Memory B cell (primary cell): Measurements from ENCODE around the gene TPGS1.
A peak's percentile ranks its signal among the peaks of the same experiment; 100 is the strongest.

Source experiments
- ATAC-seq: fragments of 150-1000 bp; cut with Tn5 transposase; 2 replicates; pipeline ENCODE4 v1.10.0; 2021; ENCODE audit warnings: low read depth, mild to moderate bottlenecking, moderate library complexity
- DNase-seq, 2 donors: peaks; one replicate each; pipeline ENCODE4 v3.0.0; 2022; ENCODE audit warnings: low spot score in 2 of 2
- H3K27ac Mint-ChIP-seq: one replicate; pipeline ENCODE4 v1.8.0; 2022; ENCODE audit warnings: mild to moderate bottlenecking, moderate library complexity, mixed read lengths
- H3K27me3 Mint-ChIP-seq: one replicate; pipeline ENCODE4 v1.8.0; 2022; ENCODE audit warnings: mixed read lengths
- H3K36me3 Mint-ChIP-seq: one replicate; pipeline ENCODE4 v1.8.0; 2022; ENCODE audit warnings: mild to moderate bottlenecking, mixed read lengths
- H3K4me1 Mint-ChIP-seq: one replicate; pipeline ENCODE4 v1.8.0; 2022; ENCODE audit warnings: mixed read lengths
- H3K4me3 Mint-ChIP-seq: one replicate; pipeline ENCODE4 v1.8.0; 2022; ENCODE audit warnings: mild to moderate bottlenecking, moderate library complexity, mixed read lengths
- H3K9me3 Mint-ChIP-seq: one replicate; pipeline ENCODE4 v1.8.0; 2022; ENCODE audit warnings: mixed read lengths

TPGS1 gene, protein sequence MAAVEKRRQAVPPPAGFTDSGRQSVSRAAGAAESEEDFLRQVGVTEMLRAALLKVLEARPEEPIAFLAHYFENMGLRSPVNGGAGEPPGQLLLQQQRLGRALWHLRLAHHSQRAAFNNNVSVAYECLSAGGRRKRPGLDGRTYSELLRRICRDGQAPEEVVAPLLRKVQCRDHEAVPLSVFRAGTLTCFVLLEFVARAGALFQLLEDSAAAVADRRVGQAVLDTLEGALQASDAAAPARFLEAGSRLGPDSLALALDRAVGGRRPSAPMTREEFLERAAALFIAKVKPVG

DNA sequence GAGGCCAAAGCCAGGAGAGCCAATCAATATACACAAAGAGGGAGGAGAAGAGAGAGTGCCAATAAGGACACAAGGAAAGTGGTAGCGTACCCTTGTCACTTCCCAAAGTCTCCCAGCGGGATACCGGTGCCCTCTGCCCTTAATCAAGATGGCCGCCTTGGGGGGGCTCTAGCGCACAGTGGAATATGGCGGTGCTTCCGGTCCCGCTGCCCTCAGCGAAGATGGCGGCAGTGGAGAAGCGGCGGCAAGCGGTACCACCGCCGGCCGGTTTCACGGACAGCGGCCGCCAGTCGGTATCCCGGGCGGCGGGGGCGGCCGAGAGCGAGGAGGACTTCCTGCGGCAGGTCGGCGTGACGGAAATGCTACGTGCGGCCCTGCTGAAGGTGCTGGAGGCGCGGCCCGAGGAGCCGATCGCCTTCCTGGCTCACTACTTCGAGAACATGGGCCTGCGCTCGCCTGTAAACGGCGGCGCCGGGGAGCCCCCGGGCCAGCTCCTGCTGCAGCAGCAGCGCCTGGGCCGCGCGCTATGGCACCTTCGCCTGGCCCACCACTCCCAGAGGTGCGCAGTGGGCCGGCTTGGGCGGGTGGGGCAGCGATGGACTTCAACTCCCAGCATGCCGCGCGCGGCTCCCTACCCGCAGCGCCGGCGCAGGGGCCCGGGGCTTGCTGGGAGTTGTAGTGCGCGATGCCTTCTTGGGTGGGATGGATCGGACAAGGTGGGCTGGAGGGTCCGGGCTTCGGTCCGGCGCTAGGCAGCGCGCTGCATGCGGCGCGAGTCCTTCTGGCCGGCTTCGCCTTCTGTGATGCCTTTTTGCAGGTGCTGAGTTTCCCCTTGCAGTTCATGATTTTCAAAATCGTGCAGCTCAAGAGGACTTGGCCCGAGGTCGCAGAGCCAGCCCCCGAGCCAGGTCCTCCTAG is at the start of gene TPGS1:
TSS of gene TPGS1 (plus strand) at position 212 of the 918 bp plus-strand sequence. CDS start at position 222, 10 bp downstream.
- peaks cover 18% of the 10 kb centered on the region for H3K4me1 Mint-ChIP-seq
- peak; percentile 61 for ATAC-seq
- H3K4me3 Mint-ChIP-seq, result peak within 1 kb of the TSS; percentile 99
- no peaks in the 10 kb centered on the region for H3K9me3 Mint-ChIP-seq
- H3K36me3 Mint-ChIP-seq, result no peaks in the 10 kb centered on the region
- DNase-seq, result peak in 1 of 2 donors; percentile 88
- peak within 1 kb of the TSS; percentile 97 for H3K27ac Mint-ChIP-seq
- H3K27me3 Mint-ChIP-seq, result no peaks in the 10 kb centered on the region

DNA sequence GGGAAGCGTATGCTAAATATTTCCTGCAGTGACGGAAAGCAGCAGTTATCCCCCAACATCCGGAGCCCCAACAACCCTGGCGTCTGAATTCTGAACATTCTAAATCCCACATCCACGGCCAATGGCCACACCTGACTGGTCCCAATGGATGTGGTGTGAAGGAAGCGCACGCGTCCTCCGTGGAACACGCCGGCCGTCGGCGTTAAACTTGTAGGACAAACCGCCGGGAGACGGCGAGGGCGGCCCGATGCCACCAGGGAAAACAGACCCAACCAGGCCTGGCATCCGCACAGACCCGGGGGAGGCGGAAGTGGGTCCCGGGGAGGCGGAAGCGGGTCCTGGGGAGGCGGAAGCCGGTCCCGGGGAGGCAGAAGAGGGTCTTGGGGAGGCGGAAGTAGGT is 49.7 kb upstream of the TPGS1 start:
- H3K27me3 Mint-ChIP-seq, result peaks cover 13% of the 10 kb centered on the region
- ATAC-seq (no peak), DNase-seq (no peak)
- no peak overlapping the region for H3K27ac Mint-ChIP-seq
- H3K4me3 Mint-ChIP-seq, result no peak overlapping the region
- H3K4me1 Mint-ChIP-seq, result peaks cover 3% of the 10 kb centered on the region
- peaks cover 3% of the 10 kb centered on the region for H3K9me3 Mint-ChIP-seq
- no peaks in the 10 kb centered on the region for H3K36me3 Mint-ChIP-seq

DNA sequence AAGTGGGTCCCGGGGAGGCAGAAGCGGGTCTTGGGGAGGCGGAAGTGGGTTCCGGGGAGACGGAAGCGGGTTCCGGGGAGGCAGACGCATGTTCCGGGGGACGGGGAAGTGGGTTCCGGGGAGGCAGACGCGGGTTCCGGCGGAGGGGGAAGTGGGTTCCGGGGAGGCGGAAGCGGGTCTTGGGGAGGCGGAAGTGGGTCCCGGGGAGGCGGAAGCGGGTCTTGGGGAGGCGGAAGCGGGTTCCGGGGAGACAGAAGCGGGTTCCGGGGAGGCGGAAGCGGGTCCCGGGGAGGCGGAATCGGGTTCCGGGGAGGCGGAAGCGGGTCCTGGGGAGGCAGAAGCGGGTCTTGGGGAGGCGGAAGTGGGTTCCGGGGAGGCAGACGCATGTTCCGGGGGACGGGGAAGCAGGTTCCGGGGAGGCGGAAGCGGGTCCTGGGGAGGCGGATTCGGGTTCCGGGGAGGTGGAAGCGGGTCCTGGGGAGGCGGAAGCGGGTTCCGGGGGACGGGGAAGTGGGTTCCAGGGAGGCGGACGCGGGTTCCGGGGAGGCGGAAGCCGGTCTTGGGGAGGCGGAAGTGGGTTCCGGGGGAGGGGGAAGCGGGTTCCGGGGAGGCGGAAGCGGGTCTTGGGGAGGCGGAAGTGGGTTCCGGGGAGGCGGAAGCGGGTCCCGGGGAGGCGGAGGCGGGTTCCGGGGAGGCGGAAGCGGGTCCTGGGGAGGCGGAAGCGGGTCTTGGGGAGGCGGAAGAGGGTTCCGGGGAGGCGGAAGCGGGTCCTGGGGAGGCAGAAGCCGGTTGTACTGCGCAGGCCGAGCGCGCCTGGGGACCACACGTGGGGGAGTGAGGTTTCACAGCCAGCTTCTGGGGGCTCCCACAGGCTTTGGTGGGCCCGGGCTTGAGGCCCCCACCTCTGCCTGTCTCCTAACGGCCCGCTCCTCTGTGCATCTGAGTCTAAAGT is 48.9 kb upstream of the TPGS1 start:
- DNase-seq (no peak), ATAC-seq (no peak)
- peaks cover 15% of the 10 kb centered on the region for H3K27me3 Mint-ChIP-seq
- peaks cover 3% of the 10 kb centered on the region for H3K4me1 Mint-ChIP-seq
- H3K27ac Mint-ChIP-seq, result no peak overlapping the region
- H3K9me3 Mint-ChIP-seq, result peaks cover 3% of the 10 kb centered on the region
- no peaks in the 10 kb centered on the region for H3K36me3 Mint-ChIP-seq
- no peak overlapping the region for H3K4me3 Mint-ChIP-seq

DNA sequence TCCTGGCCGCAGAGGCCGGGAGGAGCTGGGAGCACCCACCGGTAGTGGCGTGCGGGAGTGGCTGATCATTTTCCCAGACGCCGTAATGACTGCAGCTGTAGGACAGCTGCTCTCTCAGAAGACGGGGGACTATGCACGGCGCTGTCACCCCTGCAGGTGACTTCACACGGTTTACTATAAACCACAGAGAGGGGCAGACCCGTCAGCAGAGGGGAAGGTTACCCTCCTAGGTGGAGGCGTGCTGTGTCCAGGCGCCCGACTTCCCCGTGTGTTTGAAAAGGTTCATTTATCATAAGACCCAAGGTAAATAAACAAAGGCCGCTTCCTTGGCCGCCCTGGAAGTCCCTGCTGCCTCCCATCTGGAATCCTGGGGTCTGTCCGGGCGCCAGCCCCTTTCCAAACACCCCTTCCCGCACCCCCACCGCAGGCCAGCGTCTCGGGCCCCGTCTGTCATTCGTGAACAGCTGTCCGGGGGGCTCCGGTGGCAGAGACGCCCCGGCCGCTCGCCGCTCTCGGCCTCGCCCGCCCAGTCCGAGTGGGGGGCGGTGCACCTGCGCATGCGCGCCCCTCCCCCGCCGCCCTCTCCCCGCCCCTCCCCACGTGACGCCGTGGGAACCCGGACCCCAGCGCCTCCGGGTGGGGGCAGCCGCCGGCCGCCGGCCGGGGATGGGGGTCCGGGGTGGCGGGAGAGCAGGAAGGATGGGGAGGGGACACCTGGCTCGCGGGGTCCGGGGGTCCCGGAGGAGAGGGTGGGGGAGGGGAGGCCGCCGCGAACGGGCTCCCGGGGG is 47.4 kb upstream of the TPGS1 start:
- no peak overlapping the region for H3K27ac Mint-ChIP-seq
- peak; percentile 31 for ATAC-seq

DNA sequence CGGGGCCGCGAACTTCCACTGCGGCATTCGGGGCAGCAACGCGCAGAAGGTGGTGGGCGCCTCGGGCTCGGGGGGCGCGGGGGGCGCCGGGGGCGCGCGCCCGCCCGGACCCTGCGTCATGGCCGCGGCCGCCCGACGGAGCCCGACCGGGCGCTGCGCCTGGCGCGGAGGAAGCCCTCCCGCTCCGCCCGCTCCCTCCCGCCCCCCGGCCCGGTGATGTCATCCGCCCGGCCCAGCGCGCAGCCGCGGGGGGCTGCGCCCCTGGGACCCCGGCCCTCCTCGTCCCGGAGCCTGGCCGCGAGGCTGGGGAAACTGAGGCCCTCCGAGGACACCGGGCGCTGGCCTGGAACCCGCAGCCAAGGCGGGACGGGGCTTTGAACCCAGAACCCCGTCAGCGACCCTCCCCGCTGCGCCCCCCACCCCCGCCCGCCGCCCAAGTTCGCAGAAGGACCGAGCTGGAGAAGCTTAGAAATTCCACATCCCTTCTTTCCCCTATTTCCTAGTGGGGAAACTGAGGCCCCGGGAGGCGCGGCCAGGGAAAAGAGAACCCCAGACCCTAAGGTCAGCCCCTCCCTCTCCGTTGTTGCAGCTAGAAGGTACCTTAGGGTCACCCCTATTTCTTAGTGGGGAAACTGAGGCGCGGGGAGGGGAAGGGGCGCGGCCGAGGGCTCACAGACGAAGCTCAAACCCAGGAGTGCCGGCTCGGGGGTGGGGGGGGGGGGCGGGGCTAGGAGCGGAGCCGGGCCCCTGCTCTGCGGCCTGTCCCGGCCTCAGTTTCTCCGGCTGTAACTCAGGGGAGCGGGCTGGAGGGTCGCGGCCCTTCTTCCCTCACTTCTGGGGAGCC is 46.2 kb upstream of the TPGS1 start, which contains the start of gene SHC2:
TSS of gene SHC2 (minus strand) at position 157 of the 844 bp plus-strand sequence. CDS start at position 120, 37 bp downstream.
- peak within 1 kb of the TSS; percentile 50 for H3K4me3 Mint-ChIP-seq

More for the DNA sequence above, 47.4 kb upstream of the TPGS1 start:
- peaks cover 7% of the 10 kb centered on the region for H3K9me3 Mint-ChIP-seq
- peaks cover 3% of the 10 kb centered on the region for H3K36me3 Mint-ChIP-seq
- peaks cover 3% of the 10 kb centered on the region for H3K4me1 Mint-ChIP-seq
- H3K4me3 Mint-ChIP-seq, result peak overlapping the region; percentile 17
- H3K27me3 Mint-ChIP-seq, result peaks cover 17% of the 10 kb centered on the region
- peak in 1 of 2 donors; percentile 33 for DNase-seq

DNA sequence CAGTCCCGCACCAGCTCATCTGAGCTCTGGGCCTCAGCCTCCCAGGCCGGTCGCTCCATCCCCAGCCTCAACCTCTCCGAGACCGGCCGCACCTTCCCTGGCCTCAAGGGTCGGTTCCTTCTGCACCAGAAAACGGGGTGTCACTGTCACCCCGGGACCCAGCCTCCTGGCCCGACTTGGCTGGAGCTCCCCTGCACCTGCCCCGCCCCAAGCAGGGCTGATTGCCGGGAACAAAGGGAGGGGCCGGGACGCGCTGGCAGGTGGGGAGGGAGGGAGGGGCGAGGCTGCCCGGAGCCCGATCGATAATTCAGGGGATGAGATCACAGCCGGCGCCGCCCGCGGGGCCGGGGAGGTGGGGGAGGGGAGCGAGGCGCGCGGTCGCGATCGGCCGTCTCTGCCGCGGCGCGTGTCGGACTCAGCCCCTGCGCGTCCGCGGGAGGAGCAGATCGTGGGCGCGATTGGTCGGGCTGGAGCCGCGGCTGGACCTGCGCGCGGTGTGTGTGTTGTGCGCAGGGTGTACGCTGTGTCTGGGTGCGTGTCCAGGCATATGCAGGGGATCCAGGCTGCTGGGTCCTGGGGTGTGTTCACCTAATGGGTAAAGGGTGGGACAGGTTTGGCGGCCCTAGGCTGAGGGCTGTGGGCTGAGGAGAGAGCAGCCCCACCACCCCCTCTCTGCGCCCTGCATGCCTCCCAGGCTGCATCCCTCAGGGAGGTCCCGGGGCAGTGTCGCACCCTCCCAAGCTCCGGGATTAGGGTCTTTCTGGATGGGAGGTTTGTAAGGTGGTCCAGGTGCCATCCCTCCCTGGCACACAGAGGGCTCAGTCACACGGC is 45.4 kb upstream of the TPGS1 start:
- H3K27ac Mint-ChIP-seq, result no peak overlapping the region
- no peak for DNase-seq
- peaks cover 16% of the 10 kb centered on the region for H3K9me3 Mint-ChIP-seq
- peak overlapping the region; percentile 50 for H3K4me3 Mint-ChIP-seq
- peaks cover 3% of the 10 kb centered on the region for H3K4me1 Mint-ChIP-seq
- ATAC-seq, result no peak
- H3K36me3 Mint-ChIP-seq, result peaks cover 3% of the 10 kb centered on the region
- peaks cover 14% of the 10 kb centered on the region for H3K27me3 Mint-ChIP-seq

More for the DNA sequence above, 46.2 kb upstream of the TPGS1 start, which contains the start of gene SHC2:
- Mint-ChIP-seq H3K9me3 (peaks cover 13% of the 10 kb centered on the region), H3K27me3 (peaks cover 17% of the 10 kb centered on the region), H3K4me1 (peaks cover 3% of the 10 kb centered on the region), H3K36me3 (peaks cover 3% of the 10 kb centered on the region), H3K27ac (no peak within 1 kb of the TSS)
- no peak for ATAC-seq
- DNase-seq, result no peak

DNA sequence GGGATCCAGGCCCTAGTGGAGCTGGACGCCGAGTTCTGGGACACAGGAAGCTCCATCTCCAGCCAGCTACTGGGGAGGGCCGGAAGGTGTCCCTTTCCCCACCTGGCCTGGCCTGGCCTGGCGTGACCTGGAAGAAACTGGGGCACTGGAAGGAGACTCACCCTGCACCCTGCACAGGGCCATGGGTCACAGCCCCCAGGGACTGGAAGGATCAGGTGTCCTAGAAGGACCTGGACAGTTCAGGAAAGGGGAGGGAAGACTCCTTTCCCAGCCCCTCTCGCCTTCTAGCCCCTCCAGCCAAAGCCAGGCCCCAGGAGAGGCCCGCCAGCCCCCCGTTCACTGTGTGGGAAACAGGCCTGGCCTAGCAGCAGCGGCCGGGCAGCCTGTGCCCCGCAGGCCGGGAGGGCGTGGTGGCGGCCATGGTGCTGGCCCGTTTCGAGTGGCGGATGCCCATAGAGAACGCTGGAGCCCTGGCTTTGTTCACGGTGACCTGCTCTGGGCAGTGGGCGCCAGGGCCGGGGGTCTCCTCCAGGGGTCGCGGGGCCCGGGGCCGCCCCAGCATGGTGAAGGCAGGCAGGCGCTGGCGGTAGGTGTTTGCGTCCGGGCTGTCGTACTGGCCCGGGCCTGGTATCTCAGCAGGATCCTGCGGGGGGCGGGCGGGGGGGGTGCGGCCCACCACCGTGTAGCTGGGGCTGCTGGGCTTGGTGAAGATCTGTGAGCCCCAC is 43.7 kb upstream of the TPGS1 start:
- Mint-ChIP-seq H3K4me3 (no peak overlapping the region), H3K9me3 (peaks cover 13% of the 10 kb centered on the region), H3K27me3 (peaks cover 10% of the 10 kb centered on the region), H3K4me1 (peaks cover 3% of the 10 kb centered on the region), H3K27ac (no peak overlapping the region), H3K36me3 (peaks cover 3% of the 10 kb centered on the region)
- no peak for DNase-seq
- ATAC-seq, result no peak

DNA sequence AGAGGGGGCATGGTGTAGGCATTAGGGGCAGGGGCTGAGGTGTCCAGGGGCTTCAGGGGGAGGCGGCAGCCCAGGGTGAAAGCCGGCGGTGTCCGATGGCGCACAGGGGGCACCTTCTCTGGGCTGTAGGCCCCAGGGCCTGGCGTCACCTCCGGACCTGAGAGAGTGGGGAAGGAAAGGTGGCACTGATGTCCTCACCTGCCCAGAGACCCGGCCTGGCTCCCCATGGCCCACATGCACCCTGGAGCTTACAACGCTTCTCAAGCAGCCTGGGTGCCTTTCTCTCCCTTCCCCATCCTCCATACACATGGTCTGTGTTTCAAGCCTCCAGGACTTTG is 43.1 kb upstream of the TPGS1 start:
- H3K9me3 Mint-ChIP-seq, result peaks cover 13% of the 10 kb centered on the region
- H3K36me3 Mint-ChIP-seq, result peaks cover 3% of the 10 kb centered on the region
- no peak for DNase-seq
- no peak overlapping the region for H3K4me3 Mint-ChIP-seq
- H3K27me3 Mint-ChIP-seq, result peaks cover 10% of the 10 kb centered on the region
- ATAC-seq, result no peak
- no peak overlapping the region for H3K27ac Mint-ChIP-seq
- H3K4me1 Mint-ChIP-seq, result peaks cover 3% of the 10 kb centered on the region

DNA sequence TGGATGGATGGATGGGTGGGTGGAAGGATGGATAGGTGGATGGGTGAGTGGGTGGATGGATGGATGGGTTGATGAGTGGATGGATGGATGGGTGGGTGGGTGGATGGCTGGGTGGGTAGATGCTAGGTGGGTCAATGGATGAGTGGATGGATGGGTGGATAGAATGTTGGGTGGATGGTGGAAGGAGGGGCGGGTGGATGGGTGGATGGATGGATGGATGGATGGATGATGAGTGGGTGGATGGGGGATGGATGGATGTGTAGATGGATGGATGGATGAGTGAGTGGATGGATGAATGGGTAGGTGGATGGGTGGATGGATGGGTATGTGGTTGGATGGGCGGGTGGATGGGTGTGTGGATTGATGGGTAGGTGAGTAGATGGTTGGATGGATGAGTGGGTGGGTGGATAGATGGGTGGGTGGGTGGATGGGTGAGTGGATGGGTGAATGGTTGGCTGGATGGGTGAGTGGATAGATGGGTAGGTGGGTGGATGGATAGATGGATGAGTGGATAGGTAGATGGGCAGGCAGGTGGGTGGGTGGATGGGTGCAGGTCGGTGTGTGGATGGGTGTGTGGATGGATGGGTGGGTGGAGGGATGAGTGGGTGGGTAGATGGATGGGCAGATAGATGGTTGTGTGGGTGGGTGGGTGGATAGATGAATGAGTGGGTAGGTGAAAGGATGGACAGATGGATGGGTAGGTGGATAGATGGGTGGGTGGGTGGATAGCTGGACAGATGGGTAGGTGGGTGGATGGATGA is 42.1 kb upstream of the TPGS1 start:
- no peak for DNase-seq
- Mint-ChIP-seq H3K36me3 (peaks cover 3% of the 10 kb centered on the region), H3K27me3 (peaks cover 10% of the 10 kb centered on the region), H3K27ac (no peak overlapping the region), H3K9me3 (peaks cover 16% of the 10 kb centered on the region), H3K4me1 (peaks cover 3% of the 10 kb centered on the region), H3K4me3 (no peak overlapping the region)
- ATAC-seq, result no peak

DNA sequence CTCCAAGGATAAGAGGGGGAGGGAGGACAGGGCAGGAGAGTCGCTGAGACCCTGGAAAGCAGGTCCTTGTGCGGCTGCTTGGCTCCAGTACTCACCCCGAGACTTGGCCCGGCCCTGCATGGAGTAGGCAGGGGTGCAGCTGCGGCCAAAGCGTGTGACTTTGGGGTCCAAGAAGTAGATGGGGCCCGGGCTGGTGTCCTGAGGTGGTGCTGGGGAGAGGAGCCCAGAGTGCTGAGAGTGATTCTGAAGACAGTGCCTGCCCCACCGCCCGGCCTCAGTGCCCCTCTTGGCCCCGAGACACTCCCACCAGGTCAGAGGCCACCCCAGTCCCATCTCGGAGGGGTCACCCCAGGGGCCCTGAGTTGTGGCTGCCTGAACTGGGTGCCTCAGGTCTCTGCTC is 39.7 kb upstream of the TPGS1 start:
- Mint-ChIP-seq H3K9me3 (peaks cover 16% of the 10 kb centered on the region), H3K4me3 (no peak overlapping the region), H3K4me1 (no peaks in the 10 kb centered on the region), H3K27me3 (peaks cover 6% of the 10 kb centered on the region), H3K36me3 (peaks cover 3% of the 10 kb centered on the region), H3K27ac (no peak overlapping the region)
- DNase-seq (no peak), ATAC-seq (no peak)
